Esophagus squamous epithelium (tissue), 5 donors: Measurements from ENCODE around the gene PDILT. TPM values are rescaled to one million over a fixed set of nuclear protein-coding genes. Genes with fewer than 3 reads are reported as not detected.

ENCODE experiments used
- DNase-seq: peaks from one replicate; lab custom pipeline; 2025; lab: John Stamatoyannopoulos, UW
- H3K27ac ChIP-seq, 4 donors: fragments of 200-600 bp; sonication (generic); one replicate each; pipeline ENCODE4 v1.5.1; 2016 to 2019; ENCODE audit warnings: mild to moderate bottlenecking in 1 of 4
- H3K27me3 ChIP-seq, 4 donors: fragments of 200-600 bp; sonication (generic); 1 replicate in 3 of 4; 2 replicates in 1 of 4; pipeline versions ENCODE4 v1.5.1 to v1.6.0; 2017 to 2021; ENCODE audit warnings: antibody characterized with exemption in 1 of 4
- H3K36me3 ChIP-seq, 3 donors: fragments of 200-600 bp; sonication (generic); one replicate each; pipeline ENCODE4 v1.5.1; 2016 to 2019
- H3K4me1 ChIP-seq, 3 donors: fragments of 200-600 bp; sonication (generic); one replicate each; pipeline ENCODE4 v1.5.1; 2017 to 2019
- H3K4me3 ChIP-seq, 4 donors: fragments of 200-600 bp; sonication (generic); 1 replicate in 3 of 4; 2 replicates in 1 of 4; pipeline ENCODE4 v1.5.1; 2016 to 2019; ENCODE audit warnings: mild to moderate bottlenecking in 2 of 4, moderate library complexity in 1 of 4
- H3K9me3 ChIP-seq, 3 donors: fragments of 200-600 bp; sonication (generic); one replicate each; pipeline ENCODE4 v1.5.1; 2016 to 2019
- CTCF ChIP-seq, 6 experiments: fragments of 450-650 bp in 4 of 6; fragments of 200-600 bp in 2 of 6; sonication (generic) in 2 of 6; IDR thresholded peaks; one replicate each; pipeline ENCODE4 v1.5.1; 2016 to 2019; ENCODE audit warnings: antibody characterized with exemption in 6 of 6, mild to moderate bottlenecking in 4 of 6, moderate library complexity in 4 of 6
- POLR2A ChIP-seq, 4 donors: fragments of 450-650 bp; IDR thresholded peaks; one replicate each; pipeline ENCODE4 v1.6.1; 2017; ENCODE audit warnings: antibody characterized with exemption in 4 of 4, mild to moderate bottlenecking in 4 of 4, moderate library complexity in 3 of 4
- WGBS, 2 donors: methylation state at CpG; one replicate each; pipeline ENCODE4 v1.1.5; 2018; 5-methylcytosine and 5-hydroxymethylcytosine counted together
- intact Hi-C: fragments of 100-400 bp; cut with DNase I; formaldehyde crosslinking; loops from one replicate; pipeline ENCODE4 v1.15.0; 2022
- total RNA-seq, 4 donors: library from RNA; depleted of rRNA; stranded (reverse); fragments of >200 nt; gene quantifications; one replicate each; pipeline ENCODE4 v1.1.0, GENCODE V29; 2016
- donor health status: DM: yes; HTN: yes; CAD: no.

Gene PDILT
- total RNA-seq, 4 donors from 2014 or later: not detected

GRCh38 chr16:20319406-20319805 is 85.1 kb downstream of the PDILT start:
- no peak for DNase-seq
- TF ChIP-seq POLR2A (IDR thresholded peaks at IDR 0.05): no peak
- no peak for TF ChIP-seq CTCF (IDR thresholded peaks at IDR 0.05)
- H3K36me3 ChIP-seq: no peaks in the 10 kb centered on the region
- H3K27ac ChIP-seq: no peak overlapping the region
- intact Hi-C loops: no loop called here
- H3K4me1 ChIP-seq: no peaks in the 10 kb centered on the region
- WGBS, 2 donors: 31 to 57% methylated on average over 1 of the region's 1 CpG
- H3K9me3 ChIP-seq: no peaks in the 10 kb centered on the region
- peaks cover 0 to 20% (median 0%) of the 10 kb centered on the region in 4 donors for H3K27me3 ChIP-seq
- no peak overlapping the region for H3K4me3 ChIP-seq

GRCh38 chr16:20318437-20318836 is 86.1 kb downstream of the PDILT start:
- 49 to 58% methylated on average over 3 of the region's 3 CpGs for WGBS, 2 donors
- Histone ChIP-seq H3K4me3 (no peak overlapping the region), H3K27ac (no peak overlapping the region), H3K9me3 (no peaks in the 10 kb centered on the region), H3K4me1 (no peaks in the 10 kb centered on the region), H3K27me3 (peaks cover 0 to 12% (median 0%) of the 10 kb centered on the region in 4 donors), H3K36me3 (no peaks in the 10 kb centered on the region)
- intact Hi-C loops: no loop called here
- TF ChIP-seq POLR2A (IDR thresholded peaks at IDR 0.05): no peak
- no peak for TF ChIP-seq CTCF (IDR thresholded peaks at IDR 0.05)
- DNase-seq: no peak

GRCh38 chr16:20318006-20318405 is 86.5 kb downstream of the PDILT start:
- Histone ChIP-seq H3K27ac (no peak overlapping the region), H3K36me3 (no peaks in the 10 kb centered on the region), H3K9me3 (no peaks in the 10 kb centered on the region), H3K4me1 (no peaks in the 10 kb centered on the region), H3K4me3 (no peak overlapping the region), H3K27me3 (peaks cover 0 to 12% (median 0%) of the 10 kb centered on the region in 4 donors)
- no peak for TF ChIP-seq POLR2A (IDR thresholded peaks at IDR 0.05)
- no peak for TF ChIP-seq CTCF (IDR thresholded peaks at IDR 0.05)
- no peak for DNase-seq
- intact Hi-C loops: no loop called here
- 72 to 76% methylated on average over 7 of the region's 7 CpGs for WGBS, 2 donors

- DNase-seq: no peak
- WGBS, 2 donors: 59 to 60% methylated on average over 8 of the region's 8 CpGs
- no peak for TF ChIP-seq CTCF (IDR thresholded peaks at IDR 0.05)
- TF ChIP-seq POLR2A (IDR thresholded peaks at IDR 0.05): no peak
- Histone ChIP-seq H3K4me1 (no peaks in the 10 kb centered on the region), H3K4me3 (no peak overlapping the region), H3K27ac (no peak overlapping the region), H3K36me3 (no peaks in the 10 kb centered on the region), H3K9me3 (no peaks in the 10 kb centered on the region), H3K27me3 (peaks cover 0 to 16% (median 0%) of the 10 kb centered on the region in 4 donors)
- intact Hi-C loops: no loop called here
Measured at GRCh38 chr16:20317117-20317516, 87.4 kb downstream of the PDILT start.

GRCh38 chr16:20316715-20317114 is 87.8 kb downstream of the PDILT start:
- intact Hi-C loops: no loop called here
- no peaks in the 10 kb centered on the region for H3K36me3 ChIP-seq
- no peak overlapping the region for H3K27ac ChIP-seq
- no peaks in the 10 kb centered on the region for H3K9me3 ChIP-seq
- no peak overlapping the region for H3K4me3 ChIP-seq
- WGBS, 2 donors: 62 to 67% methylated on average over 5 of the region's 5 CpGs
- no peaks in the 10 kb centered on the region for H3K4me1 ChIP-seq
- no peak for DNase-seq
- peaks cover 0 to 16% (median 0%) of the 10 kb centered on the region in 4 donors for H3K27me3 ChIP-seq
- TF ChIP-seq POLR2A (IDR thresholded peaks at IDR 0.05) (no peak), CTCF (IDR thresholded peaks at IDR 0.05) (no peak)
